ENCODE results near the gene KCTD4. TPM values are rescaled to one million over a fixed set of nuclear protein-coding genes. Genes with fewer than 3 reads are reported as not detected.

Gene KCTD4
- total RNA-seq, 1 experiment from 2014 or later, result not detected

GRCh38 chr13:45208132-45208531 lies 7.3 kb upstream of the KCTD4 start:
- Histone ChIP-seq H3K4me3 (no peak overlapping the region), H3K4me2 (no peak overlapping the region), H3K4me1 (replicated peaks; ENCODE audit: insufficient read depth) (peaks cover 45% of the 10 kb centered on the region), H3F3A (ENCODE audit: insufficient read depth, low read depth) (peaks cover 19% of the 10 kb centered on the region), H4K20me1 (ENCODE audit: insufficient read depth) (no peaks in the 10 kb centered on the region), H3K27me3 (ENCODE audit: insufficient read depth, low read depth) (no peaks in the 10 kb centered on the region), H3K9me2 (ENCODE audit: insufficient read depth) (no peaks in the 10 kb centered on the region), H3K36me3 (ENCODE audit: low read depth) (peaks cover 29% of the 10 kb centered on the region), H3K27ac (no peak overlapping the region), H3K79me2 (ENCODE audit: low read depth) (peaks cover 17% of the 10 kb centered on the region), H2AFZ (no peak overlapping the region), H3K9me3 (ENCODE audit: insufficient read depth, low read depth) (peaks cover 10% of the 10 kb centered on the region; the same call in 1 of the 2 replicates)
- ChIA-PET CTCF (no interaction called here), POLR2A (ENCODE audit: unreplicated experiment) (no interaction called here)
- intact Hi-C loops (cut with micrococcal nuclease; ENCODE audit: unreplicated experiment), result loop anchor here (5.0 to 10.0 kb wide), 3 partner anchors 47 to 161 kb away; partner anchors contain the start of gene GTF2F2
- TF ChIP-seq CTCF (conservative IDR thresholded peaks at IDR 0.05) (no peak), EZH2 (IDR thresholded peaks at IDR 0.05; ENCODE audit: low read depth) (no peak)
- DNase-seq, result no peak
- no TSS peak for BruUV-seq (replicated peaks)

DNA sequence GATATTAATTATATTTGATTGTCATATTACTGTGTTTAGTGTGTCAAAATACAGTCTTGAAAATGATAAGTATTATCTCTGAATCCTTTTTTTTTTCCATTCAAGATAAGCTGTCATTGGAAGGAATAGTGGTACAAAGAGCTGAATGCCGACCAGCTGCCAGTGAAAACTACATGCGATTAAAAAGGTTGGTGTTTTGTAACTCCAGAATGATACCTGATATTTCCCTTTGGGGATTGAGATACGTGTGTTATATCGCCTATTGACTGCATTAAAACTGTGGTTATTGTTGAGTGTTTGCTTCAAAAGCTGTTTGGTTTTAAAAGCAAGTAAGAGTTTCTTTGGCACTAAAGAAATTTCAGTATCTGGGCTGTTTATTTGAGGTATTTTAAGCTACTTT lies 6.5 kb upstream of the KCTD4 start:
- Histone ChIP-seq H3K79me2 (ENCODE audit: low read depth) (peaks cover 17% of the 10 kb centered on the region), H3K27ac (peak overlapping the region; percentile 85), H3K9me3 (ENCODE audit: insufficient read depth, low read depth) (peaks cover 13% of the 10 kb centered on the region; the same call in 1 of the 2 replicates), H3K4me1 (replicated peaks; ENCODE audit: insufficient read depth) (peaks cover 45% of the 10 kb centered on the region), H4K20me1 (ENCODE audit: insufficient read depth) (no peaks in the 10 kb centered on the region), H3K27me3 (ENCODE audit: insufficient read depth, low read depth) (no peaks in the 10 kb centered on the region), H3F3A (ENCODE audit: insufficient read depth, low read depth) (peaks cover 19% of the 10 kb centered on the region), H2AFZ (no peak overlapping the region), H3K4me2 (no peak overlapping the region), H3K4me3 (no peak overlapping the region), H3K9me2 (ENCODE audit: insufficient read depth) (no peaks in the 10 kb centered on the region; the same call in 1 of the 2 replicates), H3K36me3 (ENCODE audit: low read depth) (peaks cover 29% of the 10 kb centered on the region)
- DNase-seq, result no peak
- ChIA-PET CTCF (no interaction called here), POLR2A (ENCODE audit: unreplicated experiment) (interaction anchor here (0.8 kb wide), 1 partner anchor 130 kb away, joined by 5 read pairs; no protein-coding TSS in a partner anchor)
- intact Hi-C loops (cut with micrococcal nuclease; ENCODE audit: unreplicated experiment), result loop anchor here (2.0 to 10.0 kb wide), 4 partner anchors 13 to 160 kb away; partner anchors contain the start of gene GTF2F2
- TF ChIP-seq CTCF (conservative IDR thresholded peaks at IDR 0.05) (no peak), EZH2 (IDR thresholded peaks at IDR 0.05; ENCODE audit: low read depth) (no peak)
- no TSS peak for BruUV-seq (replicated peaks)

DNA sequence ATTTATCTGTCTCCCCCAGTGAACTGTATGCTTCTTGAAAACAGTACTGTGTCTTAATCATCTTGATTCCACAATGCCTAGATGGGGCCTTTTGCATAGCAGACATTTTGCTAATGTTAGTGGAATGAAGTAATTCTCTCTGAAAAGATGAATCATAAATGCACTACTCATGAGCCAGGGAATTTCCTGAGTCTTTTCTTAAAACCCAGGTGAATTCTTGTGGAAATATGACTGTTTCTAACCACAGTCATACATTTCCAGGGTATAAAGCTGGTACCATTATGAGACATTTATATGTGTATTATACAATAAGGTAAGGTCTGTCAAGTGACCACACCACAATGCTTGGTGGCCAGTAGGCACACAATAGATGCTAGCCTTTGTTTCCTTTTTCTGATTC lies 5.5 kb upstream of the KCTD4 start:
- Histone ChIP-seq H4K20me1 (ENCODE audit: insufficient read depth) (no peaks in the 10 kb centered on the region), H3K4me3 (no peak overlapping the region), H3K4me2 (peak overlapping the region; percentile 46), H3K27me3 (ENCODE audit: insufficient read depth, low read depth) (no peaks in the 10 kb centered on the region), H3F3A (ENCODE audit: insufficient read depth, low read depth) (peaks cover 19% of the 10 kb centered on the region), H3K9me2 (ENCODE audit: insufficient read depth) (no peaks in the 10 kb centered on the region; the same call in 1 of the 2 replicates), H2AFZ (no peak overlapping the region), H3K27ac (peak overlapping the region; percentile 85), H3K9me3 (ENCODE audit: insufficient read depth, low read depth) (peaks cover 14% of the 10 kb centered on the region; the same call in 1 of the 2 replicates), H3K36me3 (ENCODE audit: low read depth) (peaks cover 29% of the 10 kb centered on the region), H3K79me2 (ENCODE audit: low read depth) (peaks cover 17% of the 10 kb centered on the region), H3K4me1 (replicated peaks; ENCODE audit: insufficient read depth) (peaks cover 45% of the 10 kb centered on the region)
- POLR2A ChIA-PET (ENCODE audit: unreplicated experiment), result interaction anchor here (0.6 to 0.7 kb wide), 2 partner anchors 13 to 95 kb away, joined by 4 read pairs; no protein-coding TSS in a partner anchor
- CTCF ChIA-PET, result interaction anchor here (0.5 to 0.6 kb wide), 2 partner anchors 105 to 188 kb away, joined by 4 to 6 read pairs; no protein-coding TSS in a partner anchor
- peak in 1 of 2 experiments; percentile 92 for DNase-seq
- no TSS peak for BruUV-seq (replicated peaks)
- intact Hi-C loops (cut with micrococcal nuclease; ENCODE audit: unreplicated experiment), result loop anchor here (2.0 to 10.0 kb wide), 4 partner anchors 14 to 159 kb away; partner anchors contain the start of gene GTF2F2
- TF ChIP-seq EZH2 (IDR thresholded peaks at IDR 0.05; ENCODE audit: low read depth) (no peak), CTCF (conservative IDR thresholded peaks at IDR 0.05) (no peak)

All from PC-9 (cell line).